Right lobe of liver (tissue), 4 donors: ENCODE results near the gene STYK1.

Source experiments
- CTCF ChIP-seq, 4 donors: fragments of 200-600 bp in 3 of 4; fragments of 450-650 bp in 1 of 4; IDR thresholded peaks; one replicate each; pipeline versions ENCODE4 v1.5.1 to v1.8.0; 2016 to 2022; ENCODE audit warnings: antibody characterized with exemption in 4 of 4, mild to moderate bottlenecking in 2 of 4
- POLR2A ChIP-seq: fragments of 450-650 bp; IDR thresholded peaks from one replicate; pipeline ENCODE4 v1.6.1; 2017; ENCODE audit warnings: antibody characterized with exemption, mild to moderate bottlenecking
- donor health status: DM: no; HTN: no; CAD: no.
- donor health status: DM: no; HTN: no; CAD: no.
- donor health status: DM: no; HTN: yes; CAD: no.

GRCh38 chr12:10672231-10672868 lies 1.5 kb downstream of the STYK1 start:
- TF ChIP-seq CTCF (IDR thresholded peaks at IDR 0.05) (no peak), POLR2A (no peak)
